OCI-LY1 (cell line): ENCODE results near the gene GJA10.

Source experiments
- H2AFZ ChIP-seq: fragments of 200-600 bp; sonication (generic), shearing (Covaris generic); 2 replicates; pipeline ENCODE4 v1.6.0; 2014; ENCODE audit warnings: antibody characterized with exemption, mild to moderate bottlenecking, low read length
- H3F3A ChIP-seq: fragments of 200-600 bp; sonication (generic), shearing (Covaris generic); 2 replicates; pipeline ENCODE4 v1.6.0; 2014; ENCODE audit warnings: mild to moderate bottlenecking, antibody characterized with exemption, low read length, moderate library complexity; ENCODE audit not compliant: insufficient read depth
- H3K27ac ChIP-seq: fragments of 200-600 bp; sonication (generic); 2 replicates; pipeline ENCODE4 v1.5.1; 2014; ENCODE audit warnings: low read length, mixed run types, mild to moderate bottlenecking, low read depth; ENCODE audit not compliant: poor library complexity, severe bottlenecking
- H3K27me3 ChIP-seq: fragments of 200-600 bp; sonication (generic); 2 replicates; pipeline ENCODE4 v1.6.0; 2014; ENCODE audit warnings: antibody characterized with exemption, mild to moderate bottlenecking, low read length, moderate library complexity; ENCODE audit not compliant: insufficient read depth
- H3K36me3 ChIP-seq: fragments of 200-600 bp; sonication (generic); 2 replicates; pipeline ENCODE4 v1.6.1; 2014; ENCODE audit warnings: mild to moderate bottlenecking, antibody characterized with exemption, low read length, moderate library complexity, mixed read lengths; ENCODE audit not compliant: insufficient read depth
- H3K4me1 ChIP-seq: fragments of 200-600 bp; sonication (generic); 2 replicates; pipeline ENCODE4 v1.5.1; 2014; ENCODE audit warnings: mild to moderate bottlenecking, low read length, moderate library complexity; ENCODE audit not compliant: insufficient read depth, severe bottlenecking
- H3K4me2 ChIP-seq: fragments of 200-600 bp; sonication (generic), shearing (Covaris generic); 2 replicates; pipeline ENCODE4 v1.6.1; 2014; ENCODE audit warnings: low read length
- H3K4me3 ChIP-seq: fragments of 200-600 bp; sonication (generic); 2 replicates; pipeline ENCODE4 v1.5.1; 2014; ENCODE audit warnings: low read length, low read depth, mild to moderate bottlenecking, mixed read lengths; ENCODE audit not compliant: poor library complexity, severe bottlenecking
- H3K79me2 ChIP-seq: fragments of 200-600 bp; shearing (Covaris generic); 2 replicates; pipeline ENCODE4 v1.6.1; 2016; ENCODE audit warnings: mixed run types, low read length, mixed read lengths; ENCODE audit not compliant: insufficient read depth
- H3K9ac ChIP-seq: fragments of 200-600 bp; sonication (generic), shearing (Covaris generic); 2 replicates; pipeline ENCODE4 v1.6.1; 2014; ENCODE audit warnings: mild to moderate bottlenecking, low read length, mixed read lengths
- H3K9me2 ChIP-seq: fragments of 200-600 bp; sonication (generic), shearing (Covaris generic); 2 replicates; pipeline ENCODE4 v1.6.1; 2014; ENCODE audit warnings: low read depth, mild to moderate bottlenecking, low read length, mixed read lengths
- H3K9me3 ChIP-seq: fragments of 200-600 bp; shearing (Covaris generic); 2 replicates; pipeline ENCODE4 v1.6.1; 2014; ENCODE audit warnings: low read length, mixed read lengths
- H4K20me1 ChIP-seq: fragments of 200-600 bp; sonication (generic), shearing (Covaris generic); 2 replicates; pipeline ENCODE4 v1.6.0; 2016; ENCODE audit warnings: mild to moderate bottlenecking, low read length; ENCODE audit not compliant: insufficient read depth
- CTCF ChIP-seq: fragments of 200-600 bp; sonication (generic), shearing (Covaris generic); IDR thresholded peaks from 2 replicates; pipeline ENCODE4 v1.5.1; 2017; ENCODE audit warnings: mild to moderate bottlenecking, antibody characterized with exemption, low read length, moderate library complexity, mixed read lengths
- EZH2 ChIP-seq: fragments of 200-600 bp; sonication (generic), shearing (Covaris generic); IDR thresholded peaks from 2 replicates; pipeline ENCODE4 v1.8.0; 2017; ENCODE audit warnings: borderline replicate concordance, mixed run types, mild to moderate bottlenecking, antibody characterized with exemption, low read length, moderate library complexity, mixed read lengths

Gene GJA10

DNA sequence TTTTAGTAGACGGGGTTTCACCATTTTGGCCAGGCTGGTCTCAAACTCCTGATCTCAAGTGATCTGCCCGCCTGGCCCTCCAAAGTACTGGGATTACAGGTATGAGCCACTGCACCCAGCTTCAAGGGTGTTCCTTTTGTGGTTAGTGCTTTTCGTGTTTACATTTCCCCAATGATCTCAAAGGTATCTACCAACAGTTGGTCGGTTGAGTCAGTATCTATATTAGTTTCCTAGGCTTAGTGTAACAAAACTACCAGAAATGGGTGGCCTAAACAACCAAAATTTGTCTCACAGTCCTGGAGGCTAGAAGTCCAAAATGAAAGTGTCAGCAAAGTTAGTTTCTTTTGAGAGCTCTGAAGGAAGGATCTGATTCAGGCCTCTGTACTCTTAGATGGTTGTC lies 34.5 kb upstream of the GJA10 start:
- no peaks in the 10 kb centered on the region for H3K79me2 ChIP-seq

DNA sequence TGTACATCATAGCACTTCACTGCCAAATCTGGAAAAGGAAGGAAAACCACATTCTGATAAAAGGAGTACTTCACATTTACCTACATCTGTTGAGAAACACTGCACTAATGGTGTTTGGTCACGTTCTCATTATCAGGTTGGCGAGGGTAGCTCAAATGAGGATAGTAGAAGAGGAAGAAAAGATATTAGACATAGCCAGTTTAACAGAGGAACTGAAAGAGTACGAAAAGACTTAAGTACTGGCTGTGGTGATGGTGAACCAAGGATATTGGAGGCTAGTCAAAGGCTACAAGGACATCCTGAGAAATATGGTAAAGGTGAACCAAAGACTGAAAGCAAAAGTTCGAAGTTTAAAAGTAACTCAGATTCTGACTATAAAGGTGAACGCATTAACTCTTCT lies 32.0 kb upstream of the GJA10 start:
- no peaks in the 10 kb centered on the region for H3F3A ChIP-seq
- no peak for TF ChIP-seq EZH2
- H3K4me1 ChIP-seq, result no peaks in the 10 kb centered on the region
- H3K9me3 ChIP-seq, result no peaks in the 10 kb centered on the region
- no peaks in the 10 kb centered on the region for H3K9me2 ChIP-seq
- no peak overlapping the region for H3K9ac ChIP-seq
- H3K27me3 ChIP-seq, result no peaks in the 10 kb centered on the region
- no peak overlapping the region for H3K4me2 ChIP-seq
- H3K79me2 ChIP-seq, result no peaks in the 10 kb centered on the region
- H2AFZ ChIP-seq, result no peak overlapping the region
- no peaks in the 10 kb centered on the region for H4K20me1 ChIP-seq
- H3K36me3 ChIP-seq, result peaks cover 91% of the 10 kb centered on the region
- no peak overlapping the region for H3K27ac ChIP-seq
- H3K4me3 ChIP-seq, result no peak overlapping the region

More for the DNA sequence above, 34.5 kb upstream of the GJA10 start:
- Histone ChIP-seq H3K9me2 (no peaks in the 10 kb centered on the region), H3F3A (no peaks in the 10 kb centered on the region), H2AFZ (no peak overlapping the region), H3K9ac (no peak overlapping the region), H3K4me2 (no peak overlapping the region), H3K9me3 (no peaks in the 10 kb centered on the region), H3K4me3 (no peak overlapping the region), H3K36me3 (peaks cover 91% of the 10 kb centered on the region), H3K4me1 (no peaks in the 10 kb centered on the region), H3K27ac (no peak overlapping the region), H3K27me3 (no peaks in the 10 kb centered on the region), H4K20me1 (no peaks in the 10 kb centered on the region)
- TF ChIP-seq CTCF, result no peak
- TF ChIP-seq EZH2, result no peak

DNA sequence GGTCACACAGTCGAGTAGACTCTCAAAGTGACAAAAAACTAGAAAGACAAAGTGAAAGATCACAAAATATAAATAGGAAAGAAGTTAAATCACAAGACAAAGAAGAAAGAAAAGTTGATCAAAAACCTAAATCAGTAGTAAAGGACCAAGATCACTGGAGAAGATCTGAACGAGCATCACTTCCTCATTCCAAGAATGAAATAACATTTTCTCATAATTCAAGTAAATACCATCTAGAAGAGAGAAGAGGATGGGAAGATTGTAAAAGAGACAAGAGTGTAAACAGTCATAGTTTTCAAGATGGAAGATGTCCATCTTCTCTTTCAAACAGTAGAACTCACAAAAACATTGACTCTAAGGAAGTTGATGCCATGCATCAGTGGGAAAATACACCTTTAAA lies 31.6 kb upstream of the GJA10 start:
- no peak for TF ChIP-seq CTCF
- TF ChIP-seq EZH2, result no peak
- no peak overlapping the region for H3K4me3 ChIP-seq
- peaks cover 92% of the 10 kb centered on the region for H3K36me3 ChIP-seq

GRCh38 chr6:89866024-89866678 lies 28.1 kb upstream of the GJA10 start:
- no peaks in the 10 kb centered on the region for H3K9me3 ChIP-seq
- H3K79me2 ChIP-seq, result no peaks in the 10 kb centered on the region
- H3K4me1 ChIP-seq, result no peaks in the 10 kb centered on the region
- no peaks in the 10 kb centered on the region for H3K9me2 ChIP-seq
- TF ChIP-seq CTCF (no peak), EZH2 (no peak)
- H3K27me3 ChIP-seq, result no peaks in the 10 kb centered on the region
- no peak overlapping the region for H3K9ac ChIP-seq
- no peak overlapping the region for H2AFZ ChIP-seq
- H3K36me3 ChIP-seq, result peaks cover 94% of the 10 kb centered on the region
- no peaks in the 10 kb centered on the region for H4K20me1 ChIP-seq
- H3F3A ChIP-seq, result no peaks in the 10 kb centered on the region
- no peak overlapping the region for H3K4me3 ChIP-seq
- no peak overlapping the region for H3K27ac ChIP-seq
- H3K4me2 ChIP-seq, result no peak overlapping the region

More for the DNA sequence above, 31.6 kb upstream of the GJA10 start:
- no peak overlapping the region for H2AFZ ChIP-seq
- no peaks in the 10 kb centered on the region for H3F3A ChIP-seq
- no peaks in the 10 kb centered on the region for H3K9me2 ChIP-seq
- H3K9ac ChIP-seq, result no peak overlapping the region
- no peaks in the 10 kb centered on the region for H3K4me1 ChIP-seq
- H3K27ac ChIP-seq, result no peak overlapping the region
- no peaks in the 10 kb centered on the region for H4K20me1 ChIP-seq
- no peaks in the 10 kb centered on the region for H3K79me2 ChIP-seq
- H3K27me3 ChIP-seq, result no peaks in the 10 kb centered on the region
- no peak overlapping the region for H3K4me2 ChIP-seq
- no peaks in the 10 kb centered on the region for H3K9me3 ChIP-seq
